ENCODE results near the gene RFLNA.

DNA sequence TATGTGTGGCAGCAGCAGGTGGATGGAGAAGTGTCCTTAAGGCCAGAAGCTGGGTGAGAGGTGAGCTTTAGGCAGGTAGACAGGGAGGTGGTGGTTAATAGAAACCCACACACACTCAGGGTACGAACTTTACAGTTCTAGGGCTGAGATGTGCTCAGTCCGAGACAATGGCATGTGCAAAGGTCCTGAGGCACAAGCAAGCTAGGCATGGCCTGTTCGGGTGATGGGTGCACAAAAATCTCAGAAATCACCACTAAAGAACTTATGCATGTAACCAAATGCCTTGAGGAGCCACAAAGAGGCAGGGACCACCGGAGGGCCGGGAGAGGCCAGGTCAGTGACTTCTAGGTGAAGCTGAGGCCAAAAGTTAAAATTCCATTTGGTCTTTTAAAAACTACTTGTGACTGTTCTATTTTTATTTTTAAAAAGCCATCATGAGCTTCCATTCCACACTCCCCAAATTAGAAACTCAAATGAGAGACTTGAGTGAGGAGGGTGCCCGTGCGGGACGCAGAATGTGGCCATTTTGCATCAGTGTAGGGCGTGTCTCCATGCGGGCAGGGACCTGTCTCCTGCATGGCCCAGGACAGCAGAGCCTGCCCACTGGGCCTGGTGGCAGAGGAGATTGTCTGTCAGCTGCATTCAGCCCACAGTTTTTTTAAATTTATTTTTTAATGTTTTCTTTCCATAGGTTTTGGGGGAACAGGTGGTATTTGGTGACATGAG is 4.0 kb downstream of the RFLNA start:
- TF ChIP-seq, protein P1, sequence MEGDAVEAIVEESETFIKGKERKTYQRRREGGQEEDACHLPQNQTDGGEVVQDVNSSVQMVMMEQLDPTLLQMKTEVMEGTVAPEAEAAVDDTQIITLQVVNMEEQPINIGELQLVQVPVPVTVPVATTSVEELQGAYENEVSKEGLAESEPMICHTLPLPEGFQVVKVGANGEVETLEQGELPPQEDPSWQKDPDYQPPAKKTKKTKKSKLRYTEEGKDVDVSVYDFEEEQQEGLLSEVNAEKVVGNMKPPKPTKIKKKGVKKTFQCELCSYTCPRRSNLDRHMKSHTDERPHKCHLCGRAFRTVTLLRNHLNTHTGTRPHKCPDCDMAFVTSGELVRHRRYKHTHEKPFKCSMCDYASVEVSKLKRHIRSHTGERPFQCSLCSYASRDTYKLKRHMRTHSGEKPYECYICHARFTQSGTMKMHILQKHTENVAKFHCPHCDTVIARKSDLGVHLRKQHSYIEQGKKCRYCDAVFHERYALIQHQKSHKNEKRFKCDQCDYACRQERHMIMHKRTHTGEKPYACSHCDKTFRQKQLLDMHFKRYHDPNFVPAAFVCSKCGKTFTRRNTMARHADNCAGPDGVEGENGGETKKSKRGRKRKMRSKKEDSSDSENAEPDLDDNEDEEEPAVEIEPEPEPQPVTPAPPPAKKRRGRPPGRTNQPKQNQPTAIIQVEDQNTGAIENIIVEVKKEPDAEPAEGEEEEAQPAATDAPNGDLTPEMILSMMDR (conservative IDR thresholded peaks at IDR 0.05; ENCODE audit: low read depth, low read length), result no peak
- no peak for TF ChIP-seq EZH2 (IDR thresholded peaks at IDR 0.05; ENCODE audit: borderline replicate concordance, low read depth, low read length, poor library complexity, severe bottlenecking)

All from A673 (cell line).